H9 (cell line): ENCODE data around the gene MAGI1. TPM values are rescaled to one million over a fixed set of nuclear protein-coding genes. Genes with fewer than 3 reads are reported as not detected.

Source experiments
- DNase-seq: peaks from one replicate; pipeline ENCODE4 v3.0.0-alpha.2; 2017
- H2AFZ ChIP-seq: one replicate; pipeline ENCODE4 v1.6.1; 2013; ENCODE audit warnings: mild to moderate bottlenecking, low read length, control low read depth, moderate library complexity
- H2AK5ac ChIP-seq: 2 replicates; pipeline ENCODE4 v1.6.1; 2013; ENCODE audit warnings: low read length, control low read depth, mixed read lengths; ENCODE audit not compliant: insufficient read length
- H2BK120ac ChIP-seq: one replicate; pipeline ENCODE4 v1.6.1; 2013; ENCODE audit warnings: low read depth, mild to moderate bottlenecking, low read length, control low read depth, inconsistent platforms; ENCODE audit not compliant: poor library complexity, severe bottlenecking
- H2BK12ac ChIP-seq: 2 replicates; pipeline ENCODE4 v1.6.1; 2013; ENCODE audit warnings: low read length, control low read depth, mixed read lengths, low read depth; ENCODE audit not compliant: insufficient read length
- H2BK15ac ChIP-seq: 2 replicates; pipeline ENCODE4 v1.6.1; 2013; ENCODE audit warnings: low read depth, low read length, control low read depth
- H2BK20ac ChIP-seq: one replicate; pipeline ENCODE4 v1.6.1; 2013; ENCODE audit warnings: low read depth, mild to moderate bottlenecking, low read length, control low read depth, inconsistent platforms; ENCODE audit not compliant: poor library complexity, severe bottlenecking
- H2BK5ac ChIP-seq: 2 replicates; pipeline ENCODE4 v1.6.1; 2013; ENCODE audit warnings: low read length, control low read depth, mixed read lengths; ENCODE audit not compliant: insufficient read length
- H3K14ac ChIP-seq: 2 replicates; pipeline ENCODE4 v1.6.1; 2013; ENCODE audit warnings: low read length, control low read depth; ENCODE audit not compliant: insufficient read depth
- H3K18ac ChIP-seq: 2 replicates; pipeline ENCODE4 v1.6.1; 2013; ENCODE audit warnings: low read depth, mild to moderate bottlenecking, mixed read lengths, low read length, control low read depth; ENCODE audit not compliant: insufficient read length
- H3K23ac ChIP-seq: 2 replicates; pipeline ENCODE4 v1.6.1; 2013; ENCODE audit warnings: low read length, control low read depth, mixed read lengths, low read depth; ENCODE audit not compliant: insufficient read length
- H3K23me2 ChIP-seq: 2 replicates; pipeline ENCODE4 v1.6.1; 2013; ENCODE audit warnings: low read depth, mild to moderate bottlenecking, mixed read lengths, low read length, control low read depth; ENCODE audit not compliant: insufficient read length, poor library complexity, severe bottlenecking
- H3K27ac ChIP-seq: 2 replicates; pipeline ENCODE4 v1.5.1; 2013; ENCODE audit warnings: low read length, control low read depth, mixed read lengths, low read depth; ENCODE audit not compliant: insufficient read length
- H3K27me3 ChIP-seq: 2 replicates; pipeline ENCODE4 v1.6.1; 2013; ENCODE audit warnings: low read length, control low read depth, inconsistent platforms; ENCODE audit not compliant: insufficient read depth
- H3K4ac ChIP-seq: 2 replicates; pipeline ENCODE4 v1.6.1; 2013; ENCODE audit warnings: low read depth, mild to moderate bottlenecking, control low read depth, inconsistent platforms, low read length, moderate library complexity
- H3K4me1 ChIP-seq: 2 replicates; pipeline ENCODE4 v1.6.1; 2013; ENCODE audit warnings: low read length, control low read depth, inconsistent platforms; ENCODE audit not compliant: insufficient read depth
- H3K4me2 ChIP-seq: 2 replicates; pipeline ENCODE4 v1.6.1; 2013; ENCODE audit warnings: low read length, control low read depth, mixed read lengths; ENCODE audit not compliant: insufficient read length, insufficient read depth
- H3K56ac ChIP-seq: 2 replicates; pipeline ENCODE4 v1.6.1; 2013; ENCODE audit warnings: low read depth, mild to moderate bottlenecking, mixed read lengths, low read length, control low read depth; ENCODE audit not compliant: insufficient read length
- H3K79me1 ChIP-seq: 2 replicates; pipeline ENCODE4 v1.6.1; 2013; ENCODE audit warnings: low read depth, mild to moderate bottlenecking, moderate library complexity, low read length, control low read depth, inconsistent platforms; ENCODE audit not compliant: insufficient read depth, poor library complexity, severe bottlenecking
- H3K79me2 ChIP-seq: 2 replicates; pipeline ENCODE4 v1.6.1; 2013; ENCODE audit warnings: low read length, control low read depth, inconsistent platforms; ENCODE audit not compliant: insufficient read depth
- H3K9ac ChIP-seq: 2 replicates; pipeline ENCODE4 v1.6.1; 2013; ENCODE audit warnings: low read length, control low read depth, mixed read lengths; ENCODE audit not compliant: insufficient read length; ENCODE audit errors: extremely low read depth
- H3K9me3 ChIP-seq: one replicate; pipeline ENCODE4 v1.6.1; 2013; ENCODE audit warnings: low read depth, low read length, inconsistent platforms; ENCODE audit not compliant: control insufficient read depth
- H3T11ph ChIP-seq: one replicate; pipeline ENCODE4 v1.6.1; 2013; ENCODE audit warnings: mild to moderate bottlenecking, low read length, control low read depth, inconsistent platforms
- H4K20me1 ChIP-seq: one replicate; pipeline ENCODE4 v1.6.1; 2013; ENCODE audit not compliant: control insufficient read depth, insufficient read length, insufficient read depth
- H4K5ac ChIP-seq: 2 replicates; pipeline ENCODE4 v1.6.1; 2013; ENCODE audit warnings: low read depth, mild to moderate bottlenecking, mixed read lengths, low read length, control low read depth; ENCODE audit not compliant: insufficient read length
- H4K8ac ChIP-seq: replicated peaks from 2 replicates; pipeline ENCODE4 v1.6.1; 2013; ENCODE audit warnings: low read length, control low read depth, mixed read lengths, low read depth; ENCODE audit not compliant: insufficient read length
- H4K91ac ChIP-seq: 2 replicates; pipeline ENCODE4 v1.6.1; 2013; ENCODE audit warnings: low read depth, mild to moderate bottlenecking, moderate library complexity, mixed read lengths, low read length, control low read depth; ENCODE audit not compliant: insufficient read length
- H3K27ac Mint-ChIP-seq, 3 experiments: 2 replicates in 2 of 3; 3 replicates in 1 of 3; pipeline ENCODE4 v1.8.0; 2020 to 2021; ENCODE audit warnings: mixed read lengths in 3 of 3, mild to moderate bottlenecking in 1 of 3, moderate library complexity in 1 of 3
- H3K27me3 Mint-ChIP-seq: 2 replicates; pipeline ENCODE4 v1.8.0; 2021; ENCODE audit warnings: low read depth, mild to moderate bottlenecking, moderate library complexity, mixed read lengths
- H3K36me3 Mint-ChIP-seq, 3 experiments: 2 replicates in 2 of 3; 3 replicates in 1 of 3; pipeline ENCODE4 v1.8.0; 2020 to 2021; ENCODE audit warnings: low read depth in 3 of 3, mixed read lengths in 3 of 3; ENCODE audit not compliant: insufficient read depth in 1 of 3
- H3K4me1 Mint-ChIP-seq, 2 experiments: 2 replicates each; pipeline ENCODE4 v1.8.0; 2020; ENCODE audit warnings: mixed read lengths in 2 of 2
- H3K4me3 Mint-ChIP-seq, 2 experiments: 2 replicates in 1 of 2; 3 replicates in 1 of 2; pipeline ENCODE4 v1.8.0; 2020 to 2021; ENCODE audit warnings: mild to moderate bottlenecking in 2 of 2, mixed read lengths in 2 of 2, moderate library complexity in 1 of 2
- H3K9me3 Mint-ChIP-seq, 2 experiments: 2 replicates in 1 of 2; 3 replicates in 1 of 2; pipeline ENCODE4 v1.8.0; 2020; ENCODE audit warnings: mild to moderate bottlenecking in 2 of 2, mixed read lengths in 2 of 2, moderate library complexity in 1 of 2
- CTCF ChIP-seq: fragments of 200-600 bp; sonication (generic); conservative IDR thresholded peaks from 3 replicates; pipeline ENCODE4 v1.8.0; 2021; ENCODE audit warnings: antibody characterized with exemption, mild to moderate bottlenecking
- WGBS: extraction: QIAGEN DNeasy Blood & Tissue Kit; methylation state at CpG from one replicate; pipeline ENCODE4 v1.1.7; 2013; ENCODE audit warnings: missing lambda C conversion rate, low lambda C conversion rate, mixed read lengths; ENCODE audit not compliant: insufficient read length; ENCODE audit errors: extremely low coverage; 5-methylcytosine and 5-hydroxymethylcytosine counted together
- total RNA-seq: library from RNA; stranded (reverse); gene quantifications from 2 replicates; pipeline ENCODE4 v1.2.1, GENCODE V29; 2021

The MAGI1 gene
- total RNA-seq, 1 experiment from 2014 or later = 65.7 TPM

GRCh38 chr3:65575376-65575840 is 463.3 kb downstream of the MAGI1 start:
- Histone ChIP-seq H3K4ac (no peak overlapping the region), H2BK20ac (no peak overlapping the region), H2BK120ac (no peak overlapping the region), H4K8ac (no peak overlapping the region), H3K14ac (no peak overlapping the region), H4K91ac (no peak overlapping the region), H3K27me3 (no peaks in the 10 kb centered on the region), H2AK5ac (no peak overlapping the region), H3K79me1 (no peaks in the 10 kb centered on the region), H3K27ac (no peak overlapping the region), H3K18ac (no peak overlapping the region), H3K23me2 (no peaks in the 10 kb centered on the region), H4K20me1 (no peaks in the 10 kb centered on the region), H2BK12ac (no peak overlapping the region), H3K4me2 (no peak overlapping the region), H3T11ph (no peak overlapping the region), H2BK5ac (no peak overlapping the region), H3K23ac (no peak overlapping the region), H4K5ac (no peak overlapping the region), H3K79me2 (peaks cover 3% of the 10 kb centered on the region; the same call in 1 of the 2 replicates), H3K4me1 (no peaks in the 10 kb centered on the region), H2BK15ac (no peak overlapping the region), H3K56ac (no peak overlapping the region), H3K9me3 (no peaks in the 10 kb centered on the region), H2AFZ (no peak overlapping the region), H3K9ac (no peak overlapping the region)
- peaks cover 0 to 4% of the 10 kb centered on the region in 2 experiments; a peak in 3 of 5 replicates for H3K9me3 Mint-ChIP-seq
- H3K4me3 Mint-ChIP-seq = no peak overlapping the region
- H3K4me1 Mint-ChIP-seq = peaks cover 16 to 18% of the 10 kb centered on the region in 2 experiments
- H3K36me3 Mint-ChIP-seq = peaks cover 0 to 9% (median 6%) of the 10 kb centered on the region in 3 experiments; a peak in 5 of 7 replicates
- no peaks in the 10 kb centered on the region for H3K27me3 Mint-ChIP-seq
- WGBS = no CpG with 5 or more reads among the region's 1 CpG
- H3K27ac Mint-ChIP-seq = no peak overlapping the region
- no peak for TF ChIP-seq CTCF
- DNase-seq = no peak
